HEK293 (cell line): Measurements from ENCODE around the gene OR1F1.

Experiments
- CTCF ChIA-PET: fragments of 350-600 bp; formaldehyde crosslinking; extraction: SDS; loops from one replicate; lab custom pipeline; 2021; ENCODE audit warnings: antibody characterized with exemption; lab: Yijun Ruan, JAX
- POLR2A ChIA-PET: fragments of 300-600 bp; formaldehyde crosslinking; extraction: SDS; loops from one replicate; lab custom pipeline; 2020; ENCODE audit warnings: antibody characterized with exemption, inconsistent platforms; lab: Yijun Ruan, JAX
- H3K27ac ChIP-seq: fragments of 200-500 bp; sonication (Bioruptor generic); 2 replicates; pipeline ENCODE4 v1.5.1; 2014; ENCODE audit warnings: low read depth, low read length, control low read depth, inconsistent platforms; ENCODE audit errors: extremely low read depth
- H3K36me3 ChIP-seq, 2 experiments: fragments of 200-500 bp in 1 of 2; sonication (Bioruptor generic) in 1 of 2; 1 replicate in 1 of 2; 2 replicates in 1 of 2; pipeline ENCODE4 v1.5.1; 2014 to 2017; ENCODE audit warnings: inconsistent platforms in 2 of 2, low read length in 2 of 2; ENCODE audit not compliant: control insufficient read depth in 2 of 2, insufficient read depth in 1 of 2
- H3K4me1 ChIP-seq: fragments of 200-500 bp; sonication (Bioruptor generic); 2 replicates; pipeline ENCODE4 v1.5.1; 2014; ENCODE audit warnings: mild to moderate bottlenecking, low read length, inconsistent platforms; ENCODE audit not compliant: control insufficient read depth, insufficient read depth
- H3K4me3 ChIP-seq: 2 replicates; pipeline ENCODE4 v1.5.1; 2011; ENCODE audit warnings: low read depth, mild to moderate bottlenecking, control low read depth, low read length, moderate library complexity
- H3K9me3 ChIP-seq: fragments of 200-500 bp; sonication (Bioruptor generic); 2 replicates; pipeline ENCODE4 v1.5.1; 2014; ENCODE audit warnings: low read depth, low read length, inconsistent platforms; ENCODE audit not compliant: control insufficient read depth, insufficient read depth
- AEBP2 ChIP-seq: fragments of 450-650 bp; formaldehyde crosslinking; IDR thresholded peaks from 2 replicates; pipeline ENCODE4 v1.5.1; 2016; ENCODE audit warnings: missing biosample characterization, missing genetic modification characterization, borderline replicate concordance
- ATF2 ChIP-seq: fragments of 450-650 bp; formaldehyde crosslinking; IDR thresholded peaks from 2 replicates; pipeline ENCODE4 v1.5.1; 2016; ENCODE audit warnings: missing biosample characterization, missing genetic modification characterization, low read depth
- BCL11B ChIP-seq: fragments of 450-650 bp; formaldehyde crosslinking; IDR thresholded peaks from 2 replicates; pipeline ENCODE4 v1.5.1; 2016; ENCODE audit warnings: low read depth, missing biosample characterization, missing genetic modification characterization
- GLI2 ChIP-seq: fragments of 450-650 bp; formaldehyde crosslinking; IDR thresholded peaks from 2 replicates; pipeline ENCODE4; 2017; ENCODE audit warnings: missing biosample characterization, missing genetic modification characterization, low read depth, borderline replicate concordance
- KLF8 ChIP-seq: fragments of 450-650 bp; formaldehyde crosslinking; IDR thresholded peaks from 2 replicates; pipeline ENCODE4 v1.5.1; 2016; ENCODE audit warnings: missing biosample characterization, missing genetic modification characterization
- KLF9 ChIP-seq: fragments of 450-650 bp; formaldehyde crosslinking; IDR thresholded peaks from 2 replicates; pipeline ENCODE4 v1.5.1; 2016; ENCODE audit warnings: missing biosample characterization, missing genetic modification characterization, low read depth
- PATZ1 ChIP-seq: fragments of 450-650 bp; formaldehyde crosslinking; IDR thresholded peaks from 2 replicates; pipeline ENCODE4 v1.5.1; 2016; ENCODE audit warnings: missing biosample characterization, missing genetic modification characterization
- REPIN1 ChIP-seq: fragments of 450-650 bp; formaldehyde crosslinking; IDR thresholded peaks from 2 replicates; pipeline ENCODE4 v1.5.1; 2017; ENCODE audit warnings: missing biosample characterization, missing genetic modification characterization, low read depth
- TCF7L2 ChIP-seq: IDR thresholded peaks from 2 replicates; pipeline ENCODE4 v1.6.1; 2011; ENCODE audit warnings: low read depth, mild to moderate bottlenecking, inconsistent platforms, low read length, moderate library complexity, borderline replicate concordance
- TRIM28 ChIP-seq: IDR thresholded peaks from 2 replicates; pipeline ENCODE4 v1.6.1; 2011; ENCODE audit warnings: low read length, control low read depth, borderline replicate concordance
- ZBTB17 ChIP-seq: fragments of 450-650 bp; formaldehyde crosslinking; IDR thresholded peaks from 2 replicates; pipeline ENCODE4 v1.5.1; 2016; ENCODE audit warnings: missing biosample characterization, missing genetic modification characterization
- ZBTB44 ChIP-seq: fragments of 450-650 bp; IDR thresholded peaks from 2 replicates; pipeline ENCODE4 v1.5.1; 2018; ENCODE audit warnings: missing biosample characterization, mild to moderate bottlenecking, missing genetic modification characterization
- ZBTB6 ChIP-seq: fragments of 450-650 bp; formaldehyde crosslinking; IDR thresholded peaks from 2 replicates; pipeline ENCODE4 v1.5.1; 2017; ENCODE audit warnings: missing biosample characterization, missing genetic modification characterization
- ZBTB8A ChIP-seq: fragments of 450-650 bp; formaldehyde crosslinking; IDR thresholded peaks from 2 replicates; pipeline ENCODE4 v1.5.1; 2016; ENCODE audit warnings: missing biosample characterization, missing genetic modification characterization
- ZEB2 ChIP-seq: fragments of 450-650 bp; formaldehyde crosslinking; IDR thresholded peaks from 2 replicates; pipeline ENCODE4 v1.5.1; 2016; ENCODE audit warnings: missing biosample characterization, missing genetic modification characterization
- ZFHX2 ChIP-seq: fragments of 450-650 bp; formaldehyde crosslinking; conservative IDR thresholded peaks from 2 replicates; pipeline ENCODE4 v1.5.1; 2016; ENCODE audit warnings: missing biosample characterization, missing genetic modification characterization
- ZNF10 ChIP-seq: fragments of 450-650 bp; formaldehyde crosslinking; IDR thresholded peaks from 2 replicates; pipeline ENCODE4 v1.5.1; 2017; ENCODE audit warnings: missing biosample characterization, missing genetic modification characterization
- ZNF221 ChIP-seq: fragments of 450-650 bp; formaldehyde crosslinking; IDR thresholded peaks from 2 replicates; pipeline ENCODE4 v1.5.1; 2017; ENCODE audit warnings: missing biosample characterization, missing genetic modification characterization, borderline replicate concordance
- ZNF223 ChIP-seq: fragments of 450-650 bp; formaldehyde crosslinking; IDR thresholded peaks from 2 replicates; pipeline ENCODE4 v1.5.1; 2016; ENCODE audit warnings: missing biosample characterization, missing genetic modification characterization
- ZNF23 ChIP-seq: fragments of 450-650 bp; formaldehyde crosslinking; IDR thresholded peaks from 2 replicates; pipeline ENCODE4 v1.5.1; 2016; ENCODE audit warnings: missing biosample characterization, missing genetic modification characterization, borderline replicate concordance
- ZNF24 ChIP-seq: fragments of 450-650 bp; formaldehyde crosslinking; IDR thresholded peaks from 2 replicates; pipeline ENCODE4 v1.5.1; 2016; ENCODE audit warnings: missing biosample characterization, missing genetic modification characterization
- ZNF266 ChIP-seq: fragments of 450-650 bp; formaldehyde crosslinking; IDR thresholded peaks from 2 replicates; pipeline ENCODE4 v1.5.1; 2016; ENCODE audit warnings: missing biosample characterization, missing genetic modification characterization, low read depth
- ZNF366 ChIP-seq: fragments of 450-650 bp; formaldehyde crosslinking; conservative IDR thresholded peaks from 2 replicates; pipeline ENCODE4 v1.5.1; 2016; ENCODE audit warnings: missing biosample characterization, missing genetic modification characterization
- ZNF501 ChIP-seq: fragments of 450-650 bp; formaldehyde crosslinking; IDR thresholded peaks from 2 replicates; pipeline ENCODE4 v1.5.1; 2016; ENCODE audit warnings: missing biosample characterization, missing genetic modification characterization
- ZNF600 ChIP-seq: fragments of 450-650 bp; formaldehyde crosslinking; IDR thresholded peaks from 2 replicates; pipeline ENCODE4 v1.5.1; 2016; ENCODE audit warnings: missing biosample characterization, missing genetic modification characterization
- ZNF624 ChIP-seq: fragments of 450-650 bp; formaldehyde crosslinking; IDR thresholded peaks from 2 replicates; pipeline ENCODE4 v1.5.1; 2017; ENCODE audit warnings: missing biosample characterization, missing genetic modification characterization
- ZNF626 ChIP-seq: fragments of 450-650 bp; sonication (Bioruptor Pico); formaldehyde crosslinking; IDR thresholded peaks from 2 replicates; pipeline ENCODE4 v1.5.1; 2018; ENCODE audit warnings: missing biosample characterization, missing genetic modification characterization, inconsistent platforms
- ZNF629 ChIP-seq: fragments of 450-650 bp; formaldehyde crosslinking; IDR thresholded peaks from 2 replicates; pipeline ENCODE4 v1.5.1; 2017; ENCODE audit warnings: missing biosample characterization, missing genetic modification characterization
- ZNF707 ChIP-seq: fragments of 450-650 bp; formaldehyde crosslinking; IDR thresholded peaks from 2 replicates; pipeline ENCODE4 v1.5.1; 2016; ENCODE audit warnings: missing biosample characterization, missing genetic modification characterization
- ZNF768 ChIP-seq: fragments of 450-650 bp; formaldehyde crosslinking; IDR thresholded peaks from 2 replicates; pipeline ENCODE4 v1.5.1; 2018; ENCODE audit warnings: missing biosample characterization, mild to moderate bottlenecking, missing genetic modification characterization
- ZSCAN30 ChIP-seq: fragments of 450-650 bp; IDR thresholded peaks from 2 replicates; pipeline ENCODE4 v1.5.1; 2018; ENCODE audit warnings: missing biosample characterization, mild to moderate bottlenecking, missing genetic modification characterization, moderate library complexity

Gene OR1F1

GRCh38 chr16:3173892-3174617 lies 13.9 kb upstream of the OR1F1 start:
- POLR2A ChIA-PET = interaction anchor here (0.8 to 1.1 kb wide), 2 partner anchors 9 to 24 kb away, joined by 3 read pairs; no protein-coding TSS in a partner anchor
- CTCF ChIA-PET = interaction anchor here (0.6 to 3.8 kb wide), 7 partner anchors 8 to 502 kb away, joined by 3 to 15 read pairs (median 3); partner anchors contain the start of gene ZNF213
- no peaks in the 10 kb centered on the region for H3K36me3 ChIP-seq
- no peak overlapping the region for H3K4me3 ChIP-seq
- no peaks in the 10 kb centered on the region for H3K9me3 ChIP-seq
- no peak overlapping the region for H3K27ac ChIP-seq
- H3K4me1 ChIP-seq = no peaks in the 10 kb centered on the region
- peak; percentile 85 for TF ChIP-seq ZBTB6 (tag by site-specific recombination)
- TF ChIP-seq ZFHX2 = no peak
- no peak for TF ChIP-seq ZNF366 (tag by site-specific recombination)
- no peak for TF ChIP-seq GLI2
- no peak for TF ChIP-seq ZNF629 (tag by site-specific recombination)
- TF ChIP-seq AEBP2 = no peak
- no peak for TF ChIP-seq ZNF501 (tag by site-specific recombination)
- no peak for TF ChIP-seq ATF2 (tag by site-specific recombination)
- TF ChIP-seq PATZ1 (tag by site-specific recombination) = peak; percentile 75
- TF ChIP-seq ZNF600 (tag by site-specific recombination) = peak; percentile 47; the same call in 1 of the 2 replicates
- TF ChIP-seq ZNF23 (tag by site-specific recombination) = no peak
- no peak for TF ChIP-seq ZNF266
- no peak for TF ChIP-seq ZNF223 (tag by site-specific recombination)
- peak; percentile 62 for TF ChIP-seq ZNF768 (tag by site-specific recombination)
- no peak for TF ChIP-seq TCF7L2
- TF ChIP-seq KLF8 (tag by site-specific recombination) = 0 out of 2 replicates have a peak, but pooled peaks have one; percentile 15
- peak; percentile 83 for TF ChIP-seq ZBTB8A (tag by site-specific recombination)
- no peak for TF ChIP-seq ZBTB44
- no peak for TF ChIP-seq ZNF221 (tag by site-specific recombination)
- TF ChIP-seq KLF9 (tag by site-specific recombination) = peak; percentile 33; the same call in 1 of the 2 replicates
- TF ChIP-seq ZNF707 (tag by site-specific recombination) = no peak
- TF ChIP-seq REPIN1 (tag by site-specific recombination) = no peak
- peak; percentile 90 for TF ChIP-seq ZBTB17 (tag by site-specific recombination)
- TF ChIP-seq BCL11B = no peak
- no peak for TF ChIP-seq ZEB2 (tag by site-specific recombination)
- TF ChIP-seq TRIM28 = peak; percentile 41; the same call in 1 of the 2 replicates
- 0 out of 2 replicates have a peak, but pooled peaks have one; percentile 51 for TF ChIP-seq ZSCAN30 (tag by site-specific recombination)
- TF ChIP-seq ZNF626 = no peak
- no peak for TF ChIP-seq ZNF10 (tag by site-specific recombination)
- TF ChIP-seq ZNF624 (tag by site-specific recombination) = no peak
- TF ChIP-seq ZNF24 (tag by site-specific recombination) = peak; percentile 34; the same call in 1 of the 2 replicates
